ENCODE measurements around the gene SOCS4. TPM values are rescaled to one million over a fixed set of nuclear protein-coding genes. Genes with fewer than 3 reads are reported as not detected.

Gene SOCS4
- total RNA-seq, 1 experiment from 2014 or later = 35.5 TPM

DNA sequence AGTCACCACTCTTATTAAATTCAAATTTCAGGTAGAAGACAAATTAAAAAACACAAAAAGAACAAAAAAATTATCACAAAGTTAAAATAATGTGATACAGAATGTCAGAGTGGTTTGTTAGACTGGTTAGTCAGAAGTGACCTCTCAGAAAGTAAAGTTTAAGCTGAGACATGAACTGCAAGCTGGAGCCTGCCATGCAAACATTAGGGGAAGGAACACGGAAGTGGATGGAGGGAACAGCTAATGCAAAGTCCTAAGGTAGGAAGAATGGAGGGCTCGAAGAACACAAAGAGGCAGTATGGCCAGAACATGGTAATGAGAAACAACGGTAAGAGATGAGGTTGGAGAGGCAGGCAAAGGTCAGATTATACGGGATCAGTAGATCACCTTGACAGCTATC lies 41.9 kb upstream of the SOCS4 start:
- TF ChIP-seq EZH2 (IDR thresholded peaks at IDR 0.05; ENCODE audit: borderline replicate concordance, low read depth, low read length, poor library complexity, severe bottlenecking) (no peak), CTCF (conservative IDR thresholded peaks at IDR 0.05; ENCODE audit: low read depth, low read length) (no peak)
- no peaks in the 10 kb centered on the region for H3K27me3 ChIP-seq (replicated peaks; ENCODE audit: insufficient read depth, low read depth, low read length, poor library complexity)
- no peaks in the 10 kb centered on the region for H3K4me1 ChIP-seq (ENCODE audit: insufficient read depth, low read length, poor library complexity, severe bottlenecking)
- BruUV-seq (replicated peaks) = no TSS peak
- CTCF ChIA-PET = no interaction called here
- H3K27ac ChIP-seq (ENCODE audit: low read depth, low read length, poor library complexity, severe bottlenecking) = no peak overlapping the region
- DNase-seq (ENCODE audit: low spot score) = no peak
- POLR2A ChIA-PET (ENCODE audit: low non-redundant PET) = no interaction called here
- no peaks in the 10 kb centered on the region for H3K9me3 ChIP-seq (ENCODE audit: low read depth, low read length, poor library complexity, severe bottlenecking)
- no peak overlapping the region for H3K4me3 ChIP-seq (ENCODE audit: low read depth, low read length, poor library complexity, severe bottlenecking)
- intact Hi-C loops (cut with micrococcal nuclease; ENCODE audit: unreplicated experiment) = loop anchor here (10.0 kb wide), 1 partner anchor 420 kb away; the partner anchor contains the start of gene SAMD4A
- peaks cover 72% of the 10 kb centered on the region for H3K36me3 ChIP-seq (ENCODE audit: insufficient read depth, low read length, poor library complexity, severe bottlenecking)

DNA sequence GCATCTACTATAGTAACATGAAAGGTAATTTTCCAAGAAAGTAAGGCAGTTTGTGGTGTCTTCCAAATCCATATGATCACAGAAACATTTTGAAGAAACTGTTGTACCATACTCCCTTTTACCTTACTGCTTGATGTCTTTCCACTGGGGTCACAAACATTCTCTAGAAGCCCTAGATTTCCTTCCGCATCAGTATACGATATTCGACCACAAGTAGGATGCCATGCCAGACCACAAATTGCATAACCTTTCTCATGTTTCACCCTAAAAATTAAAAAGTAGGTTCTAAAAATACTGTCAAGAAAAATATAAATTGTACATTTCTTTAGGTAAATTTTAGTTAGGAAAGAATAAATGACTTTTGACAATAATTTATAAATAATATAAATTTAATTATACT lies 26.7 kb upstream of the SOCS4 start:
- POLR2A ChIA-PET (ENCODE audit: low non-redundant PET) = no interaction called here
- BruUV-seq (replicated peaks) = no TSS peak

DNA sequence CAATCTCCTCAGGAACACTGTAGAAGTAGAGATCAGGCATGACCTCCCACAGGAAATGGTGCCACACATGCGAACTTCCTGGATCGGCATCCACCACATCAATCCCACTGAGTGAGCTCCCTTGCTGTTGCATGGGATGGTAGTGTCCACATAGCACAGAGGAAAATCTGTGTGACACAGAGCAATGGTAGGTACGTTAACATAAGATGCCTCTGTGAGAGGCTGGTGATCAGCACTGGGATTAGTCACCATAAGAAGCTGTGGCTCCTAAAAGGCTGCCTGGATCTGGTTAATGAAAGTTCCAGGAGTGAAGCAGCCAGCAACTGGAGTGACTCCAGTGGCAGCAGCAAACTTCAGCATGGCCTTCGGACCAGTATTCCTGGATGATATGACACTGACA lies 22.0 kb upstream of the SOCS4 start:
- TF ChIP-seq CTCF (conservative IDR thresholded peaks at IDR 0.05; ENCODE audit: low read depth, low read length) (no peak), EZH2 (IDR thresholded peaks at IDR 0.05; ENCODE audit: borderline replicate concordance, low read depth, low read length, poor library complexity, severe bottlenecking) (no peak)
- Histone ChIP-seq H3K27me3 (replicated peaks; ENCODE audit: insufficient read depth, low read depth, low read length, poor library complexity) (no peaks in the 10 kb centered on the region), H3K36me3 (ENCODE audit: insufficient read depth, low read length, poor library complexity, severe bottlenecking) (peaks cover 69% of the 10 kb centered on the region), H3K4me3 (ENCODE audit: low read depth, low read length, poor library complexity, severe bottlenecking) (no peak overlapping the region), H3K4me1 (ENCODE audit: insufficient read depth, low read length, poor library complexity, severe bottlenecking) (no peaks in the 10 kb centered on the region), H3K27ac (ENCODE audit: low read depth, low read length, poor library complexity, severe bottlenecking) (no peak overlapping the region), H3K9me3 (ENCODE audit: low read depth, low read length, poor library complexity, severe bottlenecking) (no peaks in the 10 kb centered on the region)
- ChIA-PET POLR2A (ENCODE audit: low non-redundant PET) (no interaction called here), CTCF (no interaction called here)
- intact Hi-C loops (cut with micrococcal nuclease; ENCODE audit: unreplicated experiment) = no loop called here
- no TSS peak for BruUV-seq (replicated peaks)
- no peak for DNase-seq (ENCODE audit: low spot score)

More for the DNA sequence above, 26.7 kb upstream of the SOCS4 start:
- intact Hi-C loops (cut with micrococcal nuclease; ENCODE audit: unreplicated experiment) = no loop called here
- Histone ChIP-seq H3K27me3 (replicated peaks; ENCODE audit: insufficient read depth, low read depth, low read length, poor library complexity) (no peaks in the 10 kb centered on the region), H3K4me1 (ENCODE audit: insufficient read depth, low read length, poor library complexity, severe bottlenecking) (no peaks in the 10 kb centered on the region), H3K36me3 (ENCODE audit: insufficient read depth, low read length, poor library complexity, severe bottlenecking) (peaks cover 48% of the 10 kb centered on the region), H3K27ac (ENCODE audit: low read depth, low read length, poor library complexity, severe bottlenecking) (no peak overlapping the region), H3K4me3 (ENCODE audit: low read depth, low read length, poor library complexity, severe bottlenecking) (no peak overlapping the region), H3K9me3 (ENCODE audit: low read depth, low read length, poor library complexity, severe bottlenecking) (no peaks in the 10 kb centered on the region)
- CTCF ChIA-PET = no interaction called here
- no peak for DNase-seq (ENCODE audit: low spot score)
- no peak for TF ChIP-seq EZH2 (IDR thresholded peaks at IDR 0.05; ENCODE audit: borderline replicate concordance, low read depth, low read length, poor library complexity, severe bottlenecking)
- TF ChIP-seq CTCF (conservative IDR thresholded peaks at IDR 0.05; ENCODE audit: low read depth, low read length) = no peak

All from A673 (cell line).